ENCODE data around the gene GLCCI1. TPM values are rescaled to one million over a fixed set of nuclear protein-coding genes. Genes with fewer than 3 reads are reported as not detected.

GLCCI1 gene
- 20.5 TPM for total RNA-seq

GRCh38 chr7:7968544-7969305 is at the start of gene GLCCI1:
TSS of gene GLCCI1 (plus strand) at chr7:7968796. CDS start at chr7:7969351, 555 bp downstream.
- peak; percentile 99 for DNase-seq

GRCh38 chr7:7919449-7919945 is 49.1 kb upstream of the GLCCI1 start:
- DNase-seq = no peak

- DNase-seq = no peak
Observed at GRCh38 chr7:7920056-7920455, 48.5 kb upstream of the GLCCI1 start.

GRCh38 chr7:7920481-7920880 is 48.1 kb upstream of the GLCCI1 start:
- no peak for DNase-seq

GRCh38 chr7:7921830-7922229 is 46.8 kb upstream of the GLCCI1 start:
- DNase-seq = no peak

- DNase-seq = no peak
Observed at GRCh38 chr7:7922684-7923385, 45.8 kb upstream of the GLCCI1 start.

- no peak for DNase-seq
Observed at GRCh38 chr7:7923818-7924217, 44.8 kb upstream of the GLCCI1 start.

- no peak for DNase-seq
Observed at GRCh38 chr7:7924303-7924702, 44.3 kb upstream of the GLCCI1 start.

- DNase-seq = peak; percentile 27
Observed at GRCh38 chr7:7931626-7932025, 37.0 kb upstream of the GLCCI1 start.

GRCh38 chr7:7932553-7932952 is 36.0 kb upstream of the GLCCI1 start:
- no peak for DNase-seq

- DNase-seq = no peak
Observed at GRCh38 chr7:7933915-7934526, 34.6 kb upstream of the GLCCI1 start.

GRCh38 chr7:7934945-7935344 is 33.7 kb upstream of the GLCCI1 start:
- no peak for DNase-seq

GRCh38 chr7:7938471-7938870 is 30.1 kb upstream of the GLCCI1 start:
- no peak for DNase-seq

GRCh38 chr7:7943951-7944350 is 24.6 kb upstream of the GLCCI1 start:
- DNase-seq = no peak

- peak; percentile 19 for DNase-seq
Observed at GRCh38 chr7:7944619-7945282, 23.8 kb upstream of the GLCCI1 start.

GRCh38 chr7:7946486-7946885 is 22.1 kb upstream of the GLCCI1 start:
- no peak for DNase-seq

- DNase-seq = no peak
Observed at GRCh38 chr7:7948232-7948631, 20.4 kb upstream of the GLCCI1 start.

GRCh38 chr7:7953806-7954205 is 14.8 kb upstream of the GLCCI1 start:
- DNase-seq = no peak

GRCh38 chr7:7956531-7957128 is 12.0 kb upstream of the GLCCI1 start:
- no peak for DNase-seq

- DNase-seq = no peak
Observed at GRCh38 chr7:7957513-7957912, 11.1 kb upstream of the GLCCI1 start.

GRCh38 chr7:7959979-7960670 is 8.5 kb upstream of the GLCCI1 start:
- no peak for DNase-seq

- DNase-seq = no peak
Observed at GRCh38 chr7:7962851-7963250, 5.7 kb upstream of the GLCCI1 start.
